ENCODE data around the gene TMEM150A.

Gene TMEM150A

DNA sequence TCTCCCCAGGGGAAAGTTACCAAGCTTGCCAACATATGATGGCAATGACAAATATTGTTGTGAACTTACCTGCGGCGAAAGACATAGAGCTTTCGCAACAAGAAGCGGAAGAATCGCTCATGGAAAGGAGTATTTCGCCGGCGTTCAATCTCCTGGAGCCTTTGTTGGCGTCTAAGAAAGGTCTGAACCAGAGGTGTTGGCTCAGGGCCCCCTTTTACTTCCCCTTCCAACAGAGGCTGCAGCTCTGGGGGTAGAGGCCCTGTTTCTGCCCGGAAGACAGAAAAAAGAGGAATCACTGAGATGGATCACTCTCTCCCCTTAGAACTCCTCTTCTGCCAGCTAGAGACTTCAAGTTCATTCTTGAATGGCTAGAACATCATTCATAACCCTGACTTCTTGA is 52.0 kb downstream of the TMEM150A start:
- H3K27ac ChIP-seq, result no peak overlapping the region
- TF ChIP-seq, protein P1, sequence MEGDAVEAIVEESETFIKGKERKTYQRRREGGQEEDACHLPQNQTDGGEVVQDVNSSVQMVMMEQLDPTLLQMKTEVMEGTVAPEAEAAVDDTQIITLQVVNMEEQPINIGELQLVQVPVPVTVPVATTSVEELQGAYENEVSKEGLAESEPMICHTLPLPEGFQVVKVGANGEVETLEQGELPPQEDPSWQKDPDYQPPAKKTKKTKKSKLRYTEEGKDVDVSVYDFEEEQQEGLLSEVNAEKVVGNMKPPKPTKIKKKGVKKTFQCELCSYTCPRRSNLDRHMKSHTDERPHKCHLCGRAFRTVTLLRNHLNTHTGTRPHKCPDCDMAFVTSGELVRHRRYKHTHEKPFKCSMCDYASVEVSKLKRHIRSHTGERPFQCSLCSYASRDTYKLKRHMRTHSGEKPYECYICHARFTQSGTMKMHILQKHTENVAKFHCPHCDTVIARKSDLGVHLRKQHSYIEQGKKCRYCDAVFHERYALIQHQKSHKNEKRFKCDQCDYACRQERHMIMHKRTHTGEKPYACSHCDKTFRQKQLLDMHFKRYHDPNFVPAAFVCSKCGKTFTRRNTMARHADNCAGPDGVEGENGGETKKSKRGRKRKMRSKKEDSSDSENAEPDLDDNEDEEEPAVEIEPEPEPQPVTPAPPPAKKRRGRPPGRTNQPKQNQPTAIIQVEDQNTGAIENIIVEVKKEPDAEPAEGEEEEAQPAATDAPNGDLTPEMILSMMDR (IDR thresholded peaks at IDR 0.05), result no peak
- no peak for TF ChIP-seq ZFX (IDR thresholded peaks at IDR 0.05; ENCODE audit: borderline replicate concordance)

DNA sequence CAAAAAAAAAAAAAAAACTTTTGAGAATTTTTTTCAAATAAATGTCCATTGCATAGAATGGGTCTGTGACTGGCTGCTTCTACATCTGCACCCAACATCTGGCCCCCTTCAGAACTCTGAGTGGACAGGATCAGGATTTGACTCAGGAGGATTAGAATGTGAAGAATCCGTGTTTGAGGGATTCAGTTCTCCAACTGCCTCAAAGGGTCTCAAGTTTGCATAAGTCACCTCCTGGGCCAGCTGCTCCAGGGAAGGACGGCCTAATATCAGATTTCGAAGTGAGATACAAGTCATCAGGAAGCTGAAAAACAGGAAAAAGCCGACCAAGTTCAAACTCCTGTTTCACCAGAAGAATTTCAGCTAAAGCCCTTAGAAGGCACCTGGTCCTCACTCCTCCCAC is 52.7 kb downstream of the TMEM150A start:
- TF ChIP-seq, protein P1 (IDR thresholded peaks at IDR 0.05), result no peak
- no peak for TF ChIP-seq ZFX (IDR thresholded peaks at IDR 0.05; ENCODE audit: borderline replicate concordance)

DNA sequence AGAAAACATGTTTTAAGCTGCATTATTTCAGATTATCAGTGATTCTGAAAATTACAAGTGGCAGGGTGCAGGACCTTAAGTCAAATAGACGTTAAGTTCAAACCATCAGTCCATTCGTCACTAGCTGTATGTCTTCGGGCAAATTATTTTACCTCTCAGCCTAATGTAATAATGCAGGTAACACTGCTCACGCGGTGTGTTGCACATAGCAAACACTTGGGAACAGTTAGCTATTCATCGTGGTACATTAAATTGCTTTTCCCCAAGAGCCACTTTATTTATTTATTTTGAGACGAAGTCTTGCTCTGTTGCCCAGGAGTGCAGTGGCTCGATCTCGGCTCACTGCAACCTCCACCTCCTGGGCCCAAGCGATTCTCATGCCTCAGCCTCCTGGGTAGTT is 53.4 kb downstream of the TMEM150A start:
- TF ChIP-seq, protein P1 (IDR thresholded peaks at IDR 0.05), result no peak
- no peak for TF ChIP-seq ZFX (IDR thresholded peaks at IDR 0.05; ENCODE audit: borderline replicate concordance)
- peak overlapping the region; percentile 71; the same call in 1 of the 2 replicates for H3K27ac ChIP-seq

More for the DNA sequence above, 52.7 kb downstream of the TMEM150A start:
- H3K27ac ChIP-seq, result no peak overlapping the region

DNA sequence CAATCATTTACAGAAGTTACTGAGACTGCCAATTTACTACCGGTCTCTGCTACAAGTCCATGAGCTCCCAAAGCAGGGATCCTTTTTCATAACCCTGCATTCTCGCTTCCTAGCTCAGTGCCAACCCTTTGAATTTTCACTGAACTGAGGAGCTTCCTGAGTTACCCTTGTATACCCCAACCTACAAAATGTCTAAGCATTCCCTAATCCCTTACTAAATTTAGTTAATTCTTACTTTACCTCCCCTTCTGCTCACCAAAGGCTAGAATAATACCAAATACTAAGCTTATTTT is 53.9 kb downstream of the TMEM150A start:
- H3K27ac ChIP-seq, result peak overlapping the region; percentile 71
- TF ChIP-seq ZFX (IDR thresholded peaks at IDR 0.05; ENCODE audit: borderline replicate concordance), result no peak
- TF ChIP-seq, protein P1 (IDR thresholded peaks at IDR 0.05), result no peak
